Measurements from ENCODE around the gene OR51I2. TPM values are rescaled to one million over a fixed set of nuclear protein-coding genes. Genes with fewer than 3 reads are reported as not detected.

The OR51I2 gene
- total RNA-seq, 1 experiment from 2014 or later: not detected

Other genes with a start within 250 kb of the OR51I2 start
- not detected in 2 replicates for gene OR51V1, start 248.6 kb upstream of the OR51I2 start, total RNA-seq (2014; rRNA removed; shearing (Covaris generic))
- gene HBB, start 222.3 kb upstream of the OR51I2 start, total RNA-seq (2014; rRNA removed; shearing (Covaris generic)): not detected in 2 replicates
- not detected in 2 replicates for gene HBD, start 214.8 kb upstream of the OR51I2 start, total RNA-seq (2014; rRNA removed; shearing (Covaris generic))
- gene HBG1, start 199.5 kb upstream of the OR51I2 start, total RNA-seq (2014; rRNA removed; shearing (Covaris generic)): not detected in 2 replicates
- 1.3 TPM in 1 of 2 replicates, not detected in the other for gene HBG2, start 194.5 kb upstream of the OR51I2 start, total RNA-seq (2014; rRNA removed; shearing (Covaris generic))
- gene HBE1, start 179.4 kb upstream of the OR51I2 start, total RNA-seq (2014; rRNA removed; shearing (Covaris generic)): 4.6 and 6.4 TPM in 2 replicates
- gene OR51B4, start 147.4 kb upstream of the OR51I2 start, total RNA-seq (2014; rRNA removed; shearing (Covaris generic)): not detected in 2 replicates
- 0.36 TPM in 1 of 2 replicates, not detected in the other for gene OR51B2, start 125.0 kb upstream of the OR51I2 start, total RNA-seq (2014; rRNA removed; shearing (Covaris generic))
- gene OR51B5, start 105.8 kb upstream of the OR51I2 start, total RNA-seq (2014; rRNA removed; shearing (Covaris generic)): 1.8 and 2.0 TPM in 2 replicates
- gene OR51B6, start 97.8 kb upstream of the OR51I2 start, total RNA-seq (2014; rRNA removed; shearing (Covaris generic)): not detected in 2 replicates
- gene OR51M1, start 65.5 kb upstream of the OR51I2 start, total RNA-seq (2014; rRNA removed; shearing (Covaris generic)): not detected in 2 replicates
- not detected in 2 replicates for gene OR51Q1, start 27.2 kb upstream of the OR51I2 start, total RNA-seq (2014; rRNA removed; shearing (Covaris generic))
- gene OR51I1, start 7.8 kb upstream of the OR51I2 start, total RNA-seq (2014; rRNA removed; shearing (Covaris generic)): 0.20 TPM in 1 of 2 replicates, not detected in the other
- not detected in 2 replicates for gene OR52D1, start 39.4 kb downstream of the OR51I2 start, total RNA-seq (2014; rRNA removed; shearing (Covaris generic))
- not detected in 2 replicates for gene UBQLN3, start 60.6 kb downstream of the OR51I2 start, total RNA-seq (2014; rRNA removed; shearing (Covaris generic))
- not detected in 2 replicates for gene UBQLNL, start 67.4 kb downstream of the OR51I2 start, total RNA-seq (2014; rRNA removed; shearing (Covaris generic))
- not detected in 2 replicates for gene OR52H1, start 99.2 kb downstream of the OR51I2 start, total RNA-seq (2014; rRNA removed; shearing (Covaris generic))
- gene OR52B6, start 131.6 kb downstream of the OR51I2 start, total RNA-seq (2014; rRNA removed; shearing (Covaris generic)): not detected in 2 replicates
- 2.3 and 3.1 TPM in 2 replicates for gene TRIM6, start 147.3 kb downstream of the OR51I2 start, total RNA-seq (2014; rRNA removed; shearing (Covaris generic))
- 6.4 and 7.1 TPM in 2 replicates for gene TRIM34, start 175.7 kb downstream of the OR51I2 start, total RNA-seq (2014; rRNA removed; shearing (Covaris generic))
- gene TRIM5, start 235.8 kb downstream of the OR51I2 start, total RNA-seq (2014; rRNA removed; shearing (Covaris generic)): 14.8 and 17.8 TPM in 2 replicates
- gene TRIM22, start 240.5 kb downstream of the OR51I2 start, total RNA-seq (2014; rRNA removed; shearing (Covaris generic)): 5.5 and 10.1 TPM in 2 replicates